ENCODE results near the gene PSG7. TPM values are rescaled to one million over a fixed set of nuclear protein-coding genes. Genes with fewer than 3 reads are reported as not detected.
"Not testable (repeated sequence)": the region's sequence is repeated elsewhere in the genome, so short reads cannot be mapped to it uniquely, and the experiment has no call there.

Gene PSG7
- total RNA-seq, 1 donor from 2014 or later: not detected

DNA sequence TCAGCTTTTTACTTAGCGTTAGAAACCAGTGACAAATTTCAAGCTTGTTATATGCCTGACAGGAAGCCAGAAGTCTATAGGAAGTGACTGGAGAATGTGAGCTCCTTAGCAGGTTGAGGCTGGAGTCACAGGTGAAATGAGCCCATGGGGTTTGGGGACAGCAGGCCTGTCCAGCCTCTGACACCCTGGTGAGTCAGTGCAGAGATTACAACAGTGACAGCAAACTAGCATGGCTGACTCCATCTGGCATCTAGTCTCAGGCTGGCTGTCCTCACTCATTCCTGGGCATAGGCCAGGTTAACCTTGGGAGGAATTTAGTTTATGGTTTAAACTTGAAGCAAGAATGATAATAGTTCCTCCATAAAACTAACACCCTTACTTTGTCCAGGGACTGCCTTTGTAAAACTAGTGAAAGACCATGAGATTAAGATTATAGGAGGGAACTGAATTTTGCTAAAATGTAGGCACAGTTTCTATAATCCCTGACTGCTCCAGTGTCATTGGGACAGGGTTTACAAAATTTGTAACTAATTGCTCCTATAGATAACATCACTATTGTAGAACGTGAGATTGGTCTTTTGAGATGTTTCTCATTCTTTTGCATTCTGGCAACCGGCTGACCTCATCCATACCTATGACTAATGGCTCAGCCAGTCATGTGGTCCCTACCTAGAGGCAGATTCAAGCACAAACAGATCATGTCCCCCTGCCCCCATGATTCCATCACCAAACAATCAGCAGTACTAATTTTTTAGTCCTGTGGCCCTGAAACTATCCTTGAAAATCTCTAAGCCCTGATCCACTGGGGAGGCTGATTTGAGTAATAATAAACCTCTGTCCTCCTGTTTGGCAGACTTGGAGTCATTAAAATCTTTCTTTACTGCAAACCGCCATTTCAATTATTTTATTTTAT is 61.9 kb downstream of the PSG7 start:
- H3K4me3 ChIP-seq (ENCODE audit: low read depth, low read length): not testable (repeated sequence)
- DNase-seq (ENCODE audit: low read depth): peak; percentile 40

DNA sequence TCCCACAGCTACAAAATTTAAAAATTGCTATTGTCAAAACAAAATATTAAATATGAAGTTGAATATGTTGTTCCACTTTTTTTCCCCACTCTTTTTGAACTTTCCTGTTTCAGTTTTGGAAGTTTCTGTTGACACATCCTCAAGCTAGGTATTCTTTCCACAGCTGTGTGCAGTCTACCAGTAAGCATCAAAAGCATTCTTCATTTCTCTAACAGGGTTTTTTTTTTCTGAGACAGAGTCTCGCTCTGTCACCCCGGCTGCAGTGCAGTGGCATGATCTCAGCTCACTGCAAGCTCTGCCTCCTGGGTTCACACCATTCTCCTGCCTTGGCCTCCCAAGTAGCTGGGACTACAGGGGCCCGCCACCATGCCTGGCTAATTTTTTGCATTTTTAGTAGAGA is 62.9 kb downstream of the PSG7 start:
- not testable (repeated sequence) for H3K4me3 ChIP-seq (ENCODE audit: low read depth, low read length); DNase-seq (ENCODE audit: low read depth)

Other genes starting within 250 kb of the PSG7 start
- gene PSG3, start 196.7 kb downstream of the PSG7 start, total RNA-seq: 0.07 TPM in 1 of 2 replicates, not detected in the other
- gene PSG8, start 171.5 kb downstream of the PSG7 start, total RNA-seq: 0.07 and 1.2 TPM in 2 replicates
- gene PSG1, start 57.5 kb downstream of the PSG7 start, total RNA-seq: 0.06 TPM in 1 of 2 replicates, not detected in the other
- not detected in 2 replicates for gene PSG6, start 19.3 kb downstream of the PSG7 start, total RNA-seq
- not detected in 2 replicates for gene PSG11, start 89.3 kb upstream of the PSG7 start, total RNA-seq
- gene PSG2, start 145.5 kb upstream of the PSG7 start, total RNA-seq: not detected in 2 replicates
- gene PSG5, start 249.3 kb upstream of the PSG7 start, total RNA-seq: 1.0 and 3.9 TPM in 2 replicates